Body of pancreas (tissue), 4 donors: ENCODE measurements around the gene OLA1. TPM values are rescaled to one million over a fixed set of nuclear protein-coding genes. Genes with fewer than 3 reads are reported as not detected.

ENCODE experiments used
- ATAC-seq: fragments of 150-250 bp; one replicate; pipeline ENCODE4 v1.9.1; 2016
- DNase-seq, 4 donors: peaks; one replicate each; pipeline ENCODE4 v3.0.0-alpha.2; 2019
- H3K27ac ChIP-seq, 4 donors: fragments of 200-600 bp; sonication (generic); 1 replicate in 3 of 4; 2 replicates in 1 of 4; pipeline versions ENCODE4 v1.5.1 to v1.6.1; 2016 to 2019; ENCODE audit warnings: mild to moderate bottlenecking in 1 of 4, mixed read lengths in 1 of 4, moderate library complexity in 1 of 4
- H3K27me3 ChIP-seq, 2 donors: fragments of 200-600 bp; sonication (generic); one replicate each; pipeline ENCODE4 v1.6.0; 2016; ENCODE audit warnings: mild to moderate bottlenecking in 1 of 2
- H3K36me3 ChIP-seq, 2 donors: fragments of 200-600 bp; sonication (generic); replicated peaks in 1 of 2; 2 replicates each; pipeline ENCODE4 v1.5.1; 2016; ENCODE audit warnings: low read depth in 2 of 2; ENCODE audit not compliant: insufficient read depth in 1 of 2
- H3K4me1 ChIP-seq: fragments of 200-600 bp; sonication (generic); one replicate; pipeline ENCODE4 v1.6.0; 2016
- H3K4me3 ChIP-seq, 2 donors: fragments of 200-600 bp; sonication (generic); 1 replicate in 1 of 2; 2 replicates in 1 of 2; pipeline ENCODE4 v1.5.1; 2016 to 2019
- H3K9me3 ChIP-seq, 3 donors: fragments of 200-600 bp; sonication (generic); 1 replicate in 2 of 3; 2 replicates in 1 of 3; pipeline ENCODE4 v1.5.1; 2016
- CTCF ChIP-seq, 7 experiments: fragments of 450-650 bp in 4 of 7; fragments of 200-600 bp in 3 of 7; sonication (generic) in 3 of 7; IDR thresholded peaks; one replicate each; pipeline ENCODE4 v1.5.1; 2016 to 2019; ENCODE audit warnings: antibody characterized with exemption in 7 of 7
- POLR2A ChIP-seq, 3 donors: fragments of 450-650 bp; IDR thresholded peaks; one replicate each; pipeline ENCODE4 v1.6.1; 2016; ENCODE audit warnings: antibody characterized with exemption in 3 of 3, mild to moderate bottlenecking in 2 of 3
- WGBS, 2 donors: methylation state at CpG; one replicate each; pipeline ENCODE4 v1.1.5; 2017; 5-methylcytosine and 5-hydroxymethylcytosine counted together
- intact Hi-C: fragments of 100-400 bp; cut with DNase I; formaldehyde crosslinking; loops from one replicate; pipeline ENCODE4 v1.15.1; 2023
- total RNA-seq, 2 donors: library from RNA; depleted of rRNA; stranded (reverse); fragments of >200 nt; gene quantifications; one replicate each; pipeline ENCODE4 v1.1.0, GENCODE V29; 2016

Gene OLA1
- total RNA-seq, 2 donors from 2014 or later, result 17.8 to 43.3 TPM

- Histone ChIP-seq H3K27me3 (no peaks in the 10 kb centered on the region), H3K4me3 (no peak overlapping the region), H3K9me3 (no peaks in the 10 kb centered on the region), H3K27ac (no peak overlapping the region), H3K36me3 (peaks cover 0 to 5% of the 10 kb centered on the region in 2 donors), H3K4me1 (no peaks in the 10 kb centered on the region)
- no peak for ATAC-seq
- no peak for DNase-seq
- no peak for TF ChIP-seq POLR2A (IDR thresholded peaks at IDR 0.05)
- TF ChIP-seq CTCF (IDR thresholded peaks at IDR 0.05), result no peak
- 95 to 97% methylated on average over 5 of the region's 5 CpGs for WGBS, 2 donors
- intact Hi-C loops, result no loop called here
Measured at GRCh38 chr2:174224125-174224524, 24.2 kb downstream of the OLA1 start.

- Histone ChIP-seq H3K36me3 (peaks cover 0 to 5% of the 10 kb centered on the region in 2 donors), H3K27ac (no peak overlapping the region), H3K9me3 (no peaks in the 10 kb centered on the region), H3K4me1 (no peaks in the 10 kb centered on the region), H3K27me3 (no peaks in the 10 kb centered on the region), H3K4me3 (no peak overlapping the region)
- intact Hi-C loops, result no loop called here
- 80 to 81% methylated on average over 3 of the region's 3 CpGs for WGBS, 2 donors
- TF ChIP-seq POLR2A (IDR thresholded peaks at IDR 0.05) (no peak), CTCF (IDR thresholded peaks at IDR 0.05) (no peak)
- DNase-seq (no peak), ATAC-seq (no peak)
Measured at GRCh38 chr2:174223388-174223787, 24.9 kb downstream of the OLA1 start.

GRCh38 chr2:174222154-174222553, 26.2 kb downstream of the OLA1 start:
- no peaks in the 10 kb centered on the region for H3K27me3 ChIP-seq
- no peak for TF ChIP-seq CTCF (IDR thresholded peaks at IDR 0.05)
- no peak for TF ChIP-seq POLR2A (IDR thresholded peaks at IDR 0.05)
- no peak overlapping the region for H3K27ac ChIP-seq
- H3K4me1 ChIP-seq, result no peaks in the 10 kb centered on the region
- WGBS, 2 donors, result 93 to 97% methylated on average over 1 of the region's 1 CpG
- ATAC-seq (no peak), DNase-seq (no peak)
- H3K4me3 ChIP-seq, result no peak overlapping the region
- intact Hi-C loops, result no loop called here
- H3K36me3 ChIP-seq, result peaks cover 0 to 5% of the 10 kb centered on the region in 2 donors
- no peaks in the 10 kb centered on the region for H3K9me3 ChIP-seq

GRCh38 chr2:174219321-174219720, 29.0 kb downstream of the OLA1 start:
- intact Hi-C loops, result no loop called here
- 90 to 95% methylated on average over 4 of the region's 4 CpGs for WGBS, 2 donors
- H3K4me1 ChIP-seq, result peaks cover 3% of the 10 kb centered on the region
- TF ChIP-seq CTCF (IDR thresholded peaks at IDR 0.05) (no peak), POLR2A (IDR thresholded peaks at IDR 0.05) (no peak)
- H3K36me3 ChIP-seq, result no peaks in the 10 kb centered on the region
- no peaks in the 10 kb centered on the region for H3K9me3 ChIP-seq
- H3K4me3 ChIP-seq, result no peak overlapping the region
- H3K27me3 ChIP-seq, result no peaks in the 10 kb centered on the region
- DNase-seq, result no peak
- ATAC-seq, result no peak
- no peak overlapping the region for H3K27ac ChIP-seq

GRCh38 chr2:174218773-174219172, 29.6 kb downstream of the OLA1 start:
- no peak for TF ChIP-seq POLR2A (IDR thresholded peaks at IDR 0.05)
- Histone ChIP-seq H3K36me3 (no peaks in the 10 kb centered on the region), H3K9me3 (no peaks in the 10 kb centered on the region), H3K27ac (no peak overlapping the region), H3K27me3 (no peaks in the 10 kb centered on the region), H3K4me1 (peaks cover 3% of the 10 kb centered on the region), H3K4me3 (no peak overlapping the region)
- intact Hi-C loops, result no loop called here
- DNase-seq, result no peak
- ATAC-seq, result no peak
- WGBS, 2 donors, result 87 to 95% methylated on average over 7 of the region's 7 CpGs
